K562 (cell line): ENCODE data around the gene COL4A6.

Experiments
- CHD2 ChIP-seq: IDR thresholded peaks from 2 replicates; pipeline ENCODE4 v1.6.1; 2011; ENCODE audit warnings: low read depth, low read length
- ELF1 ChIP-seq: fragments of 200-800 bp; sonication (Bioruptor generic); IDR thresholded peaks from 2 replicates; pipeline ENCODE4 v1.6.1; 2016; ENCODE audit warnings: missing genetic modification characterization, missing compliant biosample characterization
- EP300 ChIP-seq: IDR thresholded peaks from 2 replicates; pipeline ENCODE4 v1.6.1; 2012; ENCODE audit warnings: low read length, improper control_type of control experiment
- FOXK2 ChIP-seq, 2 experiments: fragments of 450-650 bp; IDR thresholded peaks in 1 of 2; conservative IDR thresholded peaks in 1 of 2; 2 replicates each; pipeline ENCODE4 v1.6.1; 2016; ENCODE audit warnings: low read depth in 2 of 2, mild to moderate bottlenecking in 1 of 2
- GATA2 ChIP-seq: sonication (generic); formaldehyde crosslinking; IDR thresholded peaks from 2 replicates; pipeline ENCODE4 v1.4.0; 2020; ENCODE audit warnings: mild to moderate bottlenecking, missing genetic modification reagents
- HCFC1 ChIP-seq: IDR thresholded peaks from 2 replicates; pipeline ENCODE4 v1.6.1; 2012; ENCODE audit warnings: low read depth, low read length, improper control_type of control experiment
- SP1 ChIP-seq: sonication (generic); formaldehyde crosslinking; IDR thresholded peaks from 2 replicates; pipeline ENCODE4 v1.8.1; 2022; ENCODE audit warnings: mild to moderate bottlenecking, missing genetic modification reagents
- TF ChIP-seq, protein P1 (sequence below), 3 experiments: IDR thresholded peaks in 2 of 3; conservative IDR thresholded peaks in 1 of 3; 2 replicates each; pipeline ENCODE4 v1.5.1; 2011 to 2012; ENCODE audit warnings: low read length in 3 of 3, mild to moderate bottlenecking in 3 of 3, control low read depth in 2 of 3, improper control_type of control experiment in 1 of 3, inconsistent platforms in 1 of 3, low read depth in 1 of 3, mixed read lengths in 1 of 3, moderate library complexity in 1 of 3; ENCODE audit not compliant: insufficient read depth in 2 of 3
- TF ChIP-seq, protein P2 (sequence below), 2 experiments: fragments of 450-650 bp in 1 of 2; sonication (generic) in 1 of 2; formaldehyde crosslinking in 1 of 2; IDR thresholded peaks; 2 replicates each; pipeline versions ENCODE4 v1.7.1 to v1.9.0; 2016 to 2022; ENCODE audit warnings: inconsistent platforms in 1 of 2, mild to moderate bottlenecking in 1 of 2, missing genetic modification reagents in 1 of 2
- TF ChIP-seq, protein P3 (sequence below), 2 experiments: fragments of 450-650 bp; formaldehyde crosslinking in 1 of 2; IDR thresholded peaks; 2 replicates each; pipeline versions ENCODE4 v1.4.0 to v1.6.1; 2014 to 2020; ENCODE audit warnings: mild to moderate bottlenecking in 2 of 2, borderline replicate concordance in 1 of 2, low read depth in 1 of 2
- TF ChIP-seq, protein P4 (sequence below): sonication (generic); formaldehyde crosslinking; IDR thresholded peaks from 2 replicates; pipeline ENCODE4 v1.9.0; 2022; ENCODE audit warnings: mild to moderate bottlenecking, missing genetic modification reagents

DNA sequence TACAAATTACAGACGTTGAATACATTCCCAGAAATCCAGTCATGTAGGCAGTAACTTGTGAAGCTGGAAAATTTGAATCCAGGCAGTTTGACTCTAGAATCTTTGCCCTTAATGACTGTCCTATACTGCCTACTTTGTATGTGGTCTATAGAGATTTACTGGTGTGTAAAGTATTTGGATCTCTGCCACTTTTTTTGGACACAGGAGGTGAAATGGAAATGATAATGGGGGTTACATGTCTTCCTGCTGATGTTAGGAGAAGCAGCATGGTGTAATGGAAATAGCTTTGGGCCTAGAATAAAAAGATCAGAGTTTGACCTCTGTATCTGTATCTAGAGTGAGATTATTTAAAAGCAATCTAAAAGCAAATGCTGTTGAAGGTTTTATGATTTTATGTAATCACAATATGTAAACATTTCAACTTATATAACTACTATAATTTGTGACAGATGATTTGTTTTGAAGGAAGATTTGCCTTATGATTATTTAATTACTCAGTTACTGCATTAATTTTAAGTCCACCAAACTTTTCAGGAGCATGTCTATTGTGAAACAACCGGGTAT lies 4.8 kb upstream of the COL4A6 start:
- TF ChIP-seq, protein P1, sequence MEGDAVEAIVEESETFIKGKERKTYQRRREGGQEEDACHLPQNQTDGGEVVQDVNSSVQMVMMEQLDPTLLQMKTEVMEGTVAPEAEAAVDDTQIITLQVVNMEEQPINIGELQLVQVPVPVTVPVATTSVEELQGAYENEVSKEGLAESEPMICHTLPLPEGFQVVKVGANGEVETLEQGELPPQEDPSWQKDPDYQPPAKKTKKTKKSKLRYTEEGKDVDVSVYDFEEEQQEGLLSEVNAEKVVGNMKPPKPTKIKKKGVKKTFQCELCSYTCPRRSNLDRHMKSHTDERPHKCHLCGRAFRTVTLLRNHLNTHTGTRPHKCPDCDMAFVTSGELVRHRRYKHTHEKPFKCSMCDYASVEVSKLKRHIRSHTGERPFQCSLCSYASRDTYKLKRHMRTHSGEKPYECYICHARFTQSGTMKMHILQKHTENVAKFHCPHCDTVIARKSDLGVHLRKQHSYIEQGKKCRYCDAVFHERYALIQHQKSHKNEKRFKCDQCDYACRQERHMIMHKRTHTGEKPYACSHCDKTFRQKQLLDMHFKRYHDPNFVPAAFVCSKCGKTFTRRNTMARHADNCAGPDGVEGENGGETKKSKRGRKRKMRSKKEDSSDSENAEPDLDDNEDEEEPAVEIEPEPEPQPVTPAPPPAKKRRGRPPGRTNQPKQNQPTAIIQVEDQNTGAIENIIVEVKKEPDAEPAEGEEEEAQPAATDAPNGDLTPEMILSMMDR (IDR thresholded peaks at IDR 0.05 in 2 of 3, conservative IDR thresholded peaks at IDR 0.05 in 1 of 3; ENCODE audit: insufficient read depth in 2 of 3, low read depth in 1 of 3, low read length in 3 of 3) = no peak
- TF ChIP-seq, protein P2, sequence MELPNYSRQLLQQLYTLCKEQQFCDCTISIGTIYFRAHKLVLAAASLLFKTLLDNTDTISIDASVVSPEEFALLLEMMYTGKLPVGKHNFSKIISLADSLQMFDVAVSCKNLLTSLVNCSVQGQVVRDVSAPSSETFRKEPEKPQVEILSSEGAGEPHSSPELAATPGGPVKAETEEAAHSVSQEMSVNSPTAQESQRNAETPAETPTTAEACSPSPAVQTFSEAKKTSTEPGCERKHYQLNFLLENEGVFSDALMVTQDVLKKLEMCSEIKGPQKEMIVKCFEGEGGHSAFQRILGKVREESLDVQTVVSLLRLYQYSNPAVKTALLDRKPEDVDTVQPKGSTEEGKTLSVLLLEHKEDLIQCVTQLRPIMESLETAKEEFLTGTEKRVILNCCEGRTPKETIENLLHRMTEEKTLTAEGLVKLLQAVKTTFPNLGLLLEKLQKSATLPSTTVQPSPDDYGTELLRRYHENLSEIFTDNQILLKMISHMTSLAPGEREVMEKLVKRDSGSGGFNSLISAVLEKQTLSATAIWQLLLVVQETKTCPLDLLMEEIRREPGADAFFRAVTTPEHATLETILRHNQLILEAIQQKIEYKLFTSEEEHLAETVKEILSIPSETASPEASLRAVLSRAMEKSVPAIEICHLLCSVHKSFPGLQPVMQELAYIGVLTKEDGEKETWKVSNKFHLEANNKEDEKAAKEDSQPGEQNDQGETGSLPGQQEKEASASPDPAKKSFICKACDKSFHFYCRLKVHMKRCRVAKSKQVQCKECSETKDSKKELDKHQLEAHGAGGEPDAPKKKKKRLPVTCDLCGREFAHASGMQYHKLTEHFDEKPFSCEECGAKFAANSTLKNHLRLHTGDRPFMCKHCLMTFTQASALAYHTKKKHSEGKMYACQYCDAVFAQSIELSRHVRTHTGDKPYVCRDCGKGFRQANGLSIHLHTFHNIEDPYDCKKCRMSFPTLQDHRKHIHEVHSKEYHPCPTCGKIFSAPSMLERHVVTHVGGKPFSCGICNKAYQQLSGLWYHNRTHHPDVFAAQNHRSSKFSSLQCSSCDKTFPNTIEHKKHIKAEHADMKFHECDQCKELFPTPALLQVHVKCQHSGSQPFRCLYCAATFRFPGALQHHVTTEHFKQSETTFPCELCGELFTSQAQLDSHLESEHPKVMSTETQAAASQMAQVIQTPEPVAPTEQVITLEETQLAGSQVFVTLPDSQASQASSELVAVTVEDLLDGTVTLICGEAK (IDR thresholded peaks at IDR 0.05) = no peak
- TF ChIP-seq, protein P2 (CRISPR knock-in tag; IDR thresholded peaks at IDR 0.05) = no peak
- TF ChIP-seq EP300 (no peak), SP1 (CRISPR knock-in tag) (no peak), ELF1 (tag) (no peak), GATA2 (CRISPR knock-in tag) (no peak), FOXK2 (conservative IDR thresholded peaks at IDR 0.05 in 1 of 2, IDR thresholded peaks at IDR 0.05 in 1 of 2; ENCODE audit: low read depth in 2 of 2) (no peak), CHD2 (no peak), HCFC1 (no peak)
- TF ChIP-seq, protein P3, sequence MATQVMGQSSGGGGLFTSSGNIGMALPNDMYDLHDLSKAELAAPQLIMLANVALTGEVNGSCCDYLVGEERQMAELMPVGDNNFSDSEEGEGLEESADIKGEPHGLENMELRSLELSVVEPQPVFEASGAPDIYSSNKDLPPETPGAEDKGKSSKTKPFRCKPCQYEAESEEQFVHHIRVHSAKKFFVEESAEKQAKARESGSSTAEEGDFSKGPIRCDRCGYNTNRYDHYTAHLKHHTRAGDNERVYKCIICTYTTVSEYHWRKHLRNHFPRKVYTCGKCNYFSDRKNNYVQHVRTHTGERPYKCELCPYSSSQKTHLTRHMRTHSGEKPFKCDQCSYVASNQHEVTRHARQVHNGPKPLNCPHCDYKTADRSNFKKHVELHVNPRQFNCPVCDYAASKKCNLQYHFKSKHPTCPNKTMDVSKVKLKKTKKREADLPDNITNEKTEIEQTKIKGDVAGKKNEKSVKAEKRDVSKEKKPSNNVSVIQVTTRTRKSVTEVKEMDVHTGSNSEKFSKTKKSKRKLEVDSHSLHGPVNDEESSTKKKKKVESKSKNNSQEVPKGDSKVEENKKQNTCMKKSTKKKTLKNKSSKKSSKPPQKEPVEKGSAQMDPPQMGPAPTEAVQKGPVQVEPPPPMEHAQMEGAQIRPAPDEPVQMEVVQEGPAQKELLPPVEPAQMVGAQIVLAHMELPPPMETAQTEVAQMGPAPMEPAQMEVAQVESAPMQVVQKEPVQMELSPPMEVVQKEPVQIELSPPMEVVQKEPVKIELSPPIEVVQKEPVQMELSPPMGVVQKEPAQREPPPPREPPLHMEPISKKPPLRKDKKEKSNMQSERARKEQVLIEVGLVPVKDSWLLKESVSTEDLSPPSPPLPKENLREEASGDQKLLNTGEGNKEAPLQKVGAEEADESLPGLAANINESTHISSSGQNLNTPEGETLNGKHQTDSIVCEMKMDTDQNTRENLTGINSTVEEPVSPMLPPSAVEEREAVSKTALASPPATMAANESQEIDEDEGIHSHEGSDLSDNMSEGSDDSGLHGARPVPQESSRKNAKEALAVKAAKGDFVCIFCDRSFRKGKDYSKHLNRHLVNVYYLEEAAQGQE (IDR thresholded peaks at IDR 0.05; ENCODE audit: borderline replicate concordance) = no peak
- TF ChIP-seq, protein P3 (CRISPR knock-in tag; IDR thresholded peaks at IDR 0.05; ENCODE audit: low read depth) = no peak
- TF ChIP-seq, protein P4, sequence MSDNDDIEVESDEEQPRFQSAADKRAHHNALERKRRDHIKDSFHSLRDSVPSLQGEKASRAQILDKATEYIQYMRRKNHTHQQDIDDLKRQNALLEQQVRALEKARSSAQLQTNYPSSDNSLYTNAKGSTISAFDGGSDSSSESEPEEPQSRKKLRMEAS = no peak
